ENCODE data around the gene TUBA8.

GRCh38 chr22:18111759-18112330, 1.2 kb downstream of the TUBA8 start:
- TF ChIP-seq CTCF (IDR thresholded peaks at IDR 0.05; ENCODE audit: borderline replicate concordance, extremely low read depth, low read length, poor library complexity, severe bottlenecking) (no peak), EZH2 (IDR thresholded peaks at IDR 0.05; ENCODE audit: borderline replicate concordance, low read depth, low read length, severe bottlenecking) (no peak)

Measured in DND-41 (cell line).